ENCODE results near the gene GAREM2.

Gene GAREM2

DNA sequence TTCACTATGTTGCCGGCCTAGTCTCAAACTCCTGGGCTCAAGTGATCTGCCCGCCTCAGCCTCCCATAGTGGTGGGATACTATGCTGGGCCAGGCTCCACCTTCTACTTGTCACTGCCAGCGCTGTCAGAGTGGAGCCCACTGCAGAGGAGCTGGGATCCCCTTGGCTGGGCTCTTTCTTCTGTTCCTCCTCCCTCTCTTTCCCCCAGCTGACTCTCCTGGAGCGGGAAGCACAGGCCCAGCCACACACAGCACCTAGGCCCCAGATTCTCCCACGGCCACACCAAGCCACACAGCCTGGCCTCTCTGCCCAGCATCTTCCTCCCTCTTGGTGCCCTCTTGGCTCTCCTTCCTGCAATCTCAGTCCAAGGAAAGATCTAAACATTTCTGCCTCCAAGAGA lies 3.7 kb upstream of the GAREM2 start:
- TF ChIP-seq, protein P1, sequence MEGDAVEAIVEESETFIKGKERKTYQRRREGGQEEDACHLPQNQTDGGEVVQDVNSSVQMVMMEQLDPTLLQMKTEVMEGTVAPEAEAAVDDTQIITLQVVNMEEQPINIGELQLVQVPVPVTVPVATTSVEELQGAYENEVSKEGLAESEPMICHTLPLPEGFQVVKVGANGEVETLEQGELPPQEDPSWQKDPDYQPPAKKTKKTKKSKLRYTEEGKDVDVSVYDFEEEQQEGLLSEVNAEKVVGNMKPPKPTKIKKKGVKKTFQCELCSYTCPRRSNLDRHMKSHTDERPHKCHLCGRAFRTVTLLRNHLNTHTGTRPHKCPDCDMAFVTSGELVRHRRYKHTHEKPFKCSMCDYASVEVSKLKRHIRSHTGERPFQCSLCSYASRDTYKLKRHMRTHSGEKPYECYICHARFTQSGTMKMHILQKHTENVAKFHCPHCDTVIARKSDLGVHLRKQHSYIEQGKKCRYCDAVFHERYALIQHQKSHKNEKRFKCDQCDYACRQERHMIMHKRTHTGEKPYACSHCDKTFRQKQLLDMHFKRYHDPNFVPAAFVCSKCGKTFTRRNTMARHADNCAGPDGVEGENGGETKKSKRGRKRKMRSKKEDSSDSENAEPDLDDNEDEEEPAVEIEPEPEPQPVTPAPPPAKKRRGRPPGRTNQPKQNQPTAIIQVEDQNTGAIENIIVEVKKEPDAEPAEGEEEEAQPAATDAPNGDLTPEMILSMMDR (IDR thresholded peaks at IDR 0.05) = no peak
- Histone ChIP-seq H3K27ac (no peak overlapping the region), H3K4me3 (no peak overlapping the region)
- peak; percentile 36 for DNase-seq (ENCODE audit: low spot score)

DNA sequence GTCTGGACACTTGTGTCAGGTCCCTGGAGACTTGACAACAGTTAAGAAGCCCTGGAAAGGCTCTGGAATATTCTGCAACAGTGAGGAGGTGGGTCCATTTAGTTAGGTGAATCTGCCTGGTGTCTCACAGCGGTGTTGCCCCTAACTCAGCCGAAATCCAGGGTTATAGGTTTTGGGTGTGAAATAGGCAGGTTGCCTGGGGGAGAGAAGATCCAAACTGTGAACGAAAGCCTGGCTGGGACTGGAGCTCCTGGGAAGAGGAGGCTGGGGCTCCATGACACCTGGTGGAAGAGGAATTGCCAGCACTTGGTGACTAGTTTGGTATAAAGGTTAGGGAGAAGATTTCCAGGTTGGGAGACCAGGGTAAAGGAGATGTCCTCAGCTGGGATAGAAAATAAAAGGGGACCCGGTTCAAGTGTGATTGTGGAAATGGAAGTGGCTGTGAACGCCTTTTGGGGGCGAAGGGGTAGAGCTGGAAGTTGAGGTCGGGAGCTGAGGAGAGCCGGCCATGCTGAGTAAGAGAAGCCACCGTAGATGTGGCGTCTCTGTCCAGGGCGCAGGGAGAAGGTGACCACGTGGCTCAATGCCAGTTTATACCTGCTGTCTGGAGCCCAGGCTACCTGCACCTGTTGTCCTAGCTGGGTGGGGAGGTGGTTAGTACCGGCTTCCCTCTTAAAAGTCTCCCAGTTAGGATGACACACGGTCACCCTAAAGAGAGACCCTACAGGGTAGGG lies 3.0 kb upstream of the GAREM2 start:
- TF ChIP-seq, protein P1 (IDR thresholded peaks at IDR 0.05) = no peak
- H3K27ac ChIP-seq = no peak overlapping the region
- DNase-seq (ENCODE audit: low spot score) = peak; percentile 46
- no peak overlapping the region for H3K4me3 ChIP-seq

- DNase-seq (ENCODE audit: low spot score) = no peak
- TF ChIP-seq, protein P1 (IDR thresholded peaks at IDR 0.05) = no peak
- Histone ChIP-seq H3K27ac (no peak overlapping the region), H3K4me3 (no peak overlapping the region)
These were observed 2.1 kb upstream of the GAREM2 start for GRCh38 chr2:26170795-26171194.

- peak; percentile 43 for DNase-seq (ENCODE audit: low spot score)
- TF ChIP-seq, protein P1 (IDR thresholded peaks at IDR 0.05) = no peak
- Histone ChIP-seq H3K27ac (no peak overlapping the region), H3K4me3 (peak overlapping the region; percentile 70)
These were observed 558 bp upstream of the GAREM2 start for GRCh38 chr2:26172189-26172870.

- Histone ChIP-seq H3K4me3 (peak overlapping the region; percentile 70), H3K27ac (no peak overlapping the region)
- peak; percentile 55 for DNase-seq (ENCODE audit: low spot score)
- TF ChIP-seq, protein P1 (IDR thresholded peaks at IDR 0.05) = no peak
These were observed 1.0 kb downstream of the GAREM2 start for GRCh38 chr2:26173776-26174482.

DNA sequence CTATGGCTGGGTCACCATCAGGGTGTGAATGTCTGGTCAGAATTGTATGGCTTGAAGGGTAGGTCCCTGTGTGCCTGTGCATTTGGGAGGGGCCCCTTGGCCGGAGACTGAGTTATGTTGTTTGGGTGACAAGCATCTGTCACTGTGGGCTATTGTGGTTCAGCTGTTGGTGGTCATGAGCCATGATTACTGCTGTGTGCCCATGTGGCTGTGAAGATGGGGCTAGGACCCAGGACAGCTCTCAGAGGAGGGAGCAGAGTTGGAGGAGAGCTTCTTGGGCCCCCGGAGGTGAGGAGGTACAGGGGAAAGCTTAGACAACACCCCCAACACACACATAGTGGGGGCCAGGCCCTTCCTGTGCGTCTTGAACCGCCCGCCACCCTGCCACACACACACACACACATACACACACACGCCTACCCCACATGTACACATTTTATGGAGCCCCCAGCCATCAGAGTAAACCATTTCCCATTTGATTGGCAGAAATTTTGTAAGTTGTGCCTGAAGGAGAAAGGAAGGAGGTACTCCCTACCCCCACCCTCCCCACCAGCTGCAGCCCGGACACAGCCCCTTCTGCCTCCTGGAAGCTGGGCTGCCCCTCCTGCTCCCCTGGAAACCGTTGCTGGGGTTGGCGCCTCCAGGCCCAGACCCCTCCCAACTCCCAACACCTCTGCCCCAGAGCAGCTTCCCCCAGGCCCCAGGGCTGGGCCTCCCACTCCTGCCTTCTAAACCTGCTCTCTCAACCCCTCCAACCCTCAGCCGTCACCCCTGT lies 2.0 kb downstream of the GAREM2 start:
- peak; percentile 68 for DNase-seq (ENCODE audit: low spot score)
- no peak overlapping the region for H3K27ac ChIP-seq
- TF ChIP-seq, protein P1 (IDR thresholded peaks at IDR 0.05) = no peak

More for the DNA sequence above, 2.0 kb downstream of the GAREM2 start:
- H3K4me3 ChIP-seq = no peak overlapping the region

All from coronary artery (tissue), 2 donors.